Islet precursor cell (in vitro differentiated cells): ENCODE results near the gene FTCD.

Experiments
- DNase-seq: peaks from one replicate; pipeline ENCODE4 v3.0.0-alpha.2; 2018

FTCD gene

DNA sequence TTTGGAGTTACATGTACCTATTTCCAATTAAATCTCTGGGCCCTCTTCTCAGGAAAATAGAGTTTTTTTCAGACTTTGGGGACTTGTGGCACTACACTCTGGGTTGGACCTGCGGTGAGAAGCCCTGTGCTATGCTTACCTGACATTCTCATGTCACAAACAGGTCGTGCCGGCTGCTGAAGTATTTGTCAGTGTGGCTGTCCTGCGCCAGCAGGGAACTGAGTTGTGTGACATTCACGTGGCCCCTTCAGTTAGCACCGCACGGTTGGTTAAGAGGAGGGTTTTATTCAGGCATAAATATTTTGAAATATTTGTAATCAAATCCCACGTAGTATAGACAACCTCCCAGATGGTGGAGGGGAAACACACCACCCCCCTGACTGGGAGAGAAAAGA, 63.8 kb downstream of the FTCD start:
- DNase-seq: peak; percentile 32

- peak; percentile 10 for DNase-seq
Measured at GRCh38 chr21:46091118-46091517, 64.3 kb downstream of the FTCD start.

- DNase-seq: peak; percentile 26
Measured at GRCh38 chr21:46089285-46089684, 66.1 kb downstream of the FTCD start.

DNA sequence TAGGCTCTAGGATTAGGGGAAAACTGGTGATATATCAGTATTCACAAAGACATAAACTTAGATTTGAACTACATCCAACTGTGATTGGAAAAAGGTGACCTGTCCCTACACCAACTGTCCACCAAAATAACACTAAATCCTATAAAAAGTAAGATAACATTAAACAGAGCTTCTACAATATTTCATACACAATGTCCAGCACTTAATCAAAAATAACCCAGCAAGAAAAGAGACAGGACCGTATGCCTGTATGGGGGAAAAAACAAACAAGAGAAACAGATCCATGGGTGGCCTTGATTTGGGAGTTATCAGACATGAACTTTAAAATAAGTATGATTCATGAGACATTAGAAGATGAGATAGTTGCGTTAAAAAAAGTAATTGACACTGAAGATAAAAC, 67.2 kb downstream of the FTCD start:
- DNase-seq: no peak

- no peak for DNase-seq
Measured at GRCh38 chr21:46087641-46088040, 67.7 kb downstream of the FTCD start.
